HG03175 (cell line): Measurements from ENCODE around the gene PRM2.

Experiments
- ATAC-seq: cut with Tn5 transposase; IDR thresholded peaks from one replicate; pipeline ENCODE4 v1.9.1; 2021; ENCODE audit warnings: mild to moderate bottlenecking, moderate library complexity; ENCODE audit not compliant: unreplicated experiment

Gene PRM2

DNA sequence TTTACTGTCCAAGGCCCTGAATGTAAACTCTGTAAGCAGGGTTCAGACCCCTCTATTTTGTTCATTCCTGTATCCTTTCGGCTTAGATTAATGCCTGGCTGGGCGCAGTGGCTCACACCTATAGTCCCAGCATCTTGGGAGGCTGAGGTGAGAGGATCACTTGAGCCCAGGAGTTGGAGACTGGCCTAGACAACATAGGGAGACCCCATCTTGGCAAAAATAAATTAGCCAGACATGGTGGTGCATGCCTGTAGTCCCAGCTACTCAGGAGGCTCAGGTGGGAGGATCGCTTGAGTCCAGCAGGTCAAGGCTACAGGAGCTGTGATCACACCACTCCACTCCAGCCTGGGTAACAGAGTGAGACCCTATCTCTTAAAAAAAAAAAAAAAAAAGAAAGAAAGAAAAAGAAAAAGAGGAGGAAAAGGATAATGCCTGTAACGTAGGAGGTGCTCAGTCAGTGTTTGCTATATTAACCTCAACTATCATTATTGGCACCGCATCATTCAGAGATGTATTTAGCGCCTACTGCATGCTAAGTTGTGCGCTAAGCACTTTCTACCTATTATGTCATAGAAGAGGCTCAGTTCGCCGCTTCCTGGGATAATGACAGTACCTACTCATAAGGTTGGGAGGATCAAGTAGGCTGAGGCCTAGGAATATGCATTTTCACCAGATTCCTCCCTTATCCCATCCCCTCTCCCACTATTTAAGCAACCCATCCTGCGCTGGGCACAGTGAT is 25.3 kb downstream of the PRM2 start:
- ATAC-seq, result no peak

DNA sequence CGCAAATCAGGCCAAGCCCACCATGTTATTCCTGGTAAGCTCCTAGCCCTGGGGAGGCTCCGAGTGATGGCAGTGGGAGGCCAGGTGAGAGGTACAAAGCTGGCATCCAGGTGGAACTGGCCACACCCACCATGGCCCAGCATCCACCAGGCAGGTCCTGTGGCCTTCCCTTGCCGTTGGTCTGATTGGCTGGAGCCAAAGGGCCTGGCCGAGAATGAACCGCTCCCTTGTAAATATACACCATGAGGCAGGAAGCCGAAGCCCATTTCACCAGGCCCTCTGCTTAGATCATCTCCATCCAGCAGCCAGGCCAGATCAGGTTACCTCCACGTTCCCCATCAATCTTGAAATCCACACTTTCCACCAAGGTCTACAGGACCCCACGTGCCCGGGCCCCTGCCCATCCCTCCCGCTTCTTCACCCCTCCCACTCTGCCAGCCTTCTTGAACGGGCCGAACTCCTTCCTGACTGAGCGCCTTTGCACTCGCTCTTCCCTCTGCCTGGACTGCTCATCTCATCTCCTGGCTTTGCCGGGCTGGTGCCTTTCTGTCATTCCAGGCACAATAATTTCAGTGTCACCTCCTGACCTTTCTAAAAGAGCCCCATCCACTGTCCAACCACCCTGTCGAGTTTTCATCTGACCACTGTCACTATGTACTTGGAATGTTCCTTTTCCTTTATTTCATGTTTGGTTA is 26.0 kb downstream of the PRM2 start:
- ATAC-seq, result no peak

DNA sequence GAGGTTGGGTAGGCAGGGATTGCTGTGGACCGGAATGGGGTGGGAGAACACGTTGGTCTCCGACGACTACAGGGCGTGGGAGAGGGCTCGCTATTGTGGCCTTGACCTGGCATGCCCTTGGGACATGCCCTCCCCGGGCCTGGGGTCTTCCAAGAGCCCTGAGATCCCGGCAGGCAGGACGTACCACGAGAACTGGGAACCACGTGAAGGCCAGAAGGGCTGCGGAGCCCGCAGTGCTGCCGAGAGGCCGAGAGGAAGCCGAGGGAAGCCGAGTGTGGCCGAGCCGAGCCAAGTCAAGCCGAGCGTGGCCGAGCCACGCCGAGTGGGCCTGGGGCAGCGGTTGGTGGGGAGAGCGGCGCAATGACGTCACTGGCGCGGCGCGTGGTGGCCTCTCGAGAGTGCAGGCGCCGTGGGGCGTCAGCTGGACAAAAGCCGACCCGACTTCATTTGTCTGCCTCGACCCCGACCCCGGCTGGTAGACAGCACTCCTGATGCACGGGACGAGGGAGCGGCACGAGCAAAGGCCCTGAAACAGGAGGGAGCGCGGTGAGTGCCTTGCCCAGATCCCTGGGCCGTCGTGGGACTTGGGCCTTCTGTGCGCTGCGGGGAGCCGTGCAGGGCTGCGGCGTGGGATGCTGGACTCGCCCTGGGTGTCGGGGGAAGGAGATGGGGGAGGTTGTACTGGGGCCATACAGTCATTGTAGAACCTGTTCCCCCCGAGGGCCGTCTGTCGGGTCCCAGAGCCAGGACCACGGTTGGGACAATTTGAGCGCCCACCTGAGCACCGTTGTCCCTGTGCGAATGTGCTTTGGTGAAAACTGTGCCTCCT is 26.8 kb downstream of the PRM2 start:
- no peak for ATAC-seq

DNA sequence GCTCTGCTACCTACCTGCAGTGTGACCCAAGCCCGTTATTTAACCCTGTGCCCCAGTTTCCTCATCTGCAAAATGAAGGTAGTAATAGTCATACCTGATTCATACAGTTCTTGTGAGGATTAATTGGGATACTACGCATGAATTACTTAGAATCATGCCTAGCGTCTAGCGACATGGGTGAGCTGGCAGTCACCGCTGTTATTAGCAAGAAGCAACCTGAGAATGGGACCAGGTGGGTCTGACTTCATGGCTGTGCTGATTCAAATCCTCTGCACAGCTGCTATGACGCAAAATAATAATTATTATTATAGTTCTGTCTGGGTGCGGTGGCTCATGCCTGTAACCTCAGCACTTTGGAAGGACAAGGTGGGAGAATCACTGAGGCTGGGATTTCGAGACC is 28.1 kb downstream of the PRM2 start:
- ATAC-seq, result no peak

DNA sequence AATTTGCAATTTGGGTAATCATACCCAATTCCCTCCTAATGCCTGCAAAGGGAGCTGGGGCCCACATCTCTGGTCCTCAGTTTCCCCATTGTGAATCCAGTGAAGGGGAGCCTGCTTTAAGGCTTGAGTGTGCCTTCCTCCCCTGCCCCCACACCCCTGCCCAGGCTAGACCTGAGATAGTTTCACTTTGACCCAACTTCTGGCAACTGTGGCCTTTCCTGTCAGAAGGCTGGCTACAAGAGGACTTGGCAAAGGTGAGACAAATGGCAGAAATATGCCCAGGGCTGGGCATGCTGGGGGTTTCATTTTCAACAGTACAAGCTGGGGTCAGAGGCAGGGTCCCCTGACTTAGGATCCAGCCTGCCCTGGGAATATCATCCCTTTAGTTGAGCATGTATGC is 30.3 kb downstream of the PRM2 start:
- ATAC-seq, result no peak

DNA sequence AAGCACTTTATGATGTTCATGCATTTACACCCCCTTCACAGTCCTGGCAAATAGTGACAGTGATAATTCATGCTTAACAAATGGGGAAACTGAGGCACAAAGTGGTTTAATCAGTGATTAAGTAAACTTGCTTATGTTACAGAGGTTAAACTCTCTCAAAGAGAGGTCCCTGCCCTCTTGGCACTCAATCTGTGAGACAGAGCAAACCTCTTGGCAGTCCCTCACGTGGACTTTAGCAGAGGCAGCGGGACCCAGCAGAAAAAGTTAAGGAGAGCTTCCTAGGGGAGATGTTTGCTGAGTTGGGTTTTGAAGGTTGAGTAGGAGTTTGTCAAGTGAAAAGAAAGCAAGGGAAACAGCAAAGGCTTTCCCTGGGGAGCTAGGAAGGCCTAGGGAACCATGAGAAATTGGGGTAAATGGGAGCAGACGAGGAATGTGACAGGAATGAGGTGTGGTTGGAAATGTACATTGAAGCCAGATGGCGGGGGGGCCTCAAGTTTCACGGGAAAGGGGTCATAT is 31.0 kb downstream of the PRM2 start:
- no peak for ATAC-seq

DNA sequence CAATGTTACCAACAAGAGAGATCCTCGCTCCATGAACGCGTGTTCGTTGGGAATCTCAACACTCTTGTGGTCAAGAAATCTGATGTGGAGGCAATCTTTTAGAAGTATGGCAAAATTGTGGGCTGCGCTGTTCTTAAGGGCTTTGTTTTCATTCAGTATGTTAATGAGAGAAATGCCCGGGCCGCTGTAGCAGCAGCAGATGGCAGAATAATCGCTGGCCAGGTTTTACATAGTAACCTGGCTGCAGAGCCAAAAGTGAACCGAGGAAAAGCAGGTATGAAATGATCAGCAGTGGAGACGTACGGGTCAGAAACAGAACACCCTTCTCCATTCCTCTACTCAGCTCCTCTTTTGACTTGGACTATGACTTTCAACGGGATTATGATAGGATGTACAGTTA is 33.6 kb downstream of the PRM2 start:
- ATAC-seq, result no peak

DNA sequence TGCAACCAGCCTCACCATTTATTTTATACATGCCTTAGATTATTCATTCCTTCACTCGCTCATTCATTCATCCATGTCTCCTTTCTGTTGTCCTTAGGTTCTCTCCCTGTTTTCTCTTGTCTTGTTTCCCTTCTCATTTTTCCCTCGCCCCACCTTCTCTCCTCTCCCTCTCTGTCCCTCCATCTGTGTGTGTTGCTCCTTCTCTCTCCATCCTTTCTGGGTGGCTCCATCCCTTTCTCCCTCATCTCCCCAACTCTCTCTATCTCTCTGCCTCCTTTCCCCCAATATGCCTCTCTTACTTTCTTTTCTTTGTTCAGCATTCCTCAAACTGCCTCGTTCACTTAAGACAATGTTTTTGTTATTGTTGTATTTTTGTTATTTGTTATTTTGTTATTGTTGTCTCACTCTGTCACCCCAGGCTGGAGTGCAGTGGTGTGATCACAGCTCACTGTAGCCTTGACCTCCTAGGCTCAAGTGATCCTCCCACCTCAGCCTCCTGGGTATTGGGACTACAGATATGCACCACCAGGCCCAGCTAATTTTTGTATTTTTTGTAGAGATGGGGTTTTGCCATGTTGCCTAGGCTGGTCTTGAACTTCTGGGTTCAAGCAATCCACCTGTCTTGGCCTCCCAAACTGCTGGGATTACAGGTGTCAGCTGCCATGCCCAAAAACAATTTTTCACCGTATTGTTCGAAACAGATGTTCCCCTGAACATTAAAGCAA is 34.6 kb downstream of the PRM2 start:
- no peak for ATAC-seq

DNA sequence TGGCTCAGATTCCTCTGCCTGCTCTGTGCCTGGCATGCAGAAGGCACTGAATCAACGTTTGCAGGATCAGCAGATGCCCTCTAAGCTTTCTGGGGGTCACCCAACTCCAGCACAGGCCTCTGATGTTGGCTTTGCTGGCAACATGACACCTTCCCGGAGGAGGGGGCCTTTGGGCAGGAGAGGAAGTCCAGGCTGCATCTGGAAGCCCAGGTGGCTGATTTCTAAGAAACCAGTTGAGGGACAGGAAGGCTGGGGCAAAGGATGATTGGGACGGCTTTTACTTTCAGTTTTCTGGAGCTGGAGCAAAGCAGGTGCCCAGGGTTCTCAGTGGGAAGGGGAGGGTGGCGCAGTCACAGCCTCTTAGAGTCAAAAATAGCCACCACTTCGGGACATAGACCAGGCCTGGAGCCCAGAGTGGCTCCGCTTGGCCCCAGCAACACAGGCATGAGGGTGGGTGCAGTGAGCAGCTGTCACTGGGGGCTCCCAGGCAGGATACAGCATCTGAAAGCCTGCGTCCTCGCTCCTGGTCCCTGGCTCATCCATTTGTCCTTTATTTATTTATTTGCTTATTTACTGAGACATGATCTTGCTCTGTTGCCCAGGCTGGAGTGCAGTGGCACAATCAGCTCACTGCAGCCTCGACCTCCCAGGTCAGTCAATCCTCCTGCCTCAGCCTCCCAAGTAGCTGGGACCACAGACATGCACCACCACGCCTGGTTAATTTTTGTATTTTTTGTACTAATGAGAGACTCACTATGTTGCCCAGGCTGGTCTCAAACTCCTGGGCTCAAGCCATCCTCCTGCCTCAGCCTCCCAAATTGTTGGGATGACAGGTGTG is 35.4 kb downstream of the PRM2 start:
- ATAC-seq, result no peak

DNA sequence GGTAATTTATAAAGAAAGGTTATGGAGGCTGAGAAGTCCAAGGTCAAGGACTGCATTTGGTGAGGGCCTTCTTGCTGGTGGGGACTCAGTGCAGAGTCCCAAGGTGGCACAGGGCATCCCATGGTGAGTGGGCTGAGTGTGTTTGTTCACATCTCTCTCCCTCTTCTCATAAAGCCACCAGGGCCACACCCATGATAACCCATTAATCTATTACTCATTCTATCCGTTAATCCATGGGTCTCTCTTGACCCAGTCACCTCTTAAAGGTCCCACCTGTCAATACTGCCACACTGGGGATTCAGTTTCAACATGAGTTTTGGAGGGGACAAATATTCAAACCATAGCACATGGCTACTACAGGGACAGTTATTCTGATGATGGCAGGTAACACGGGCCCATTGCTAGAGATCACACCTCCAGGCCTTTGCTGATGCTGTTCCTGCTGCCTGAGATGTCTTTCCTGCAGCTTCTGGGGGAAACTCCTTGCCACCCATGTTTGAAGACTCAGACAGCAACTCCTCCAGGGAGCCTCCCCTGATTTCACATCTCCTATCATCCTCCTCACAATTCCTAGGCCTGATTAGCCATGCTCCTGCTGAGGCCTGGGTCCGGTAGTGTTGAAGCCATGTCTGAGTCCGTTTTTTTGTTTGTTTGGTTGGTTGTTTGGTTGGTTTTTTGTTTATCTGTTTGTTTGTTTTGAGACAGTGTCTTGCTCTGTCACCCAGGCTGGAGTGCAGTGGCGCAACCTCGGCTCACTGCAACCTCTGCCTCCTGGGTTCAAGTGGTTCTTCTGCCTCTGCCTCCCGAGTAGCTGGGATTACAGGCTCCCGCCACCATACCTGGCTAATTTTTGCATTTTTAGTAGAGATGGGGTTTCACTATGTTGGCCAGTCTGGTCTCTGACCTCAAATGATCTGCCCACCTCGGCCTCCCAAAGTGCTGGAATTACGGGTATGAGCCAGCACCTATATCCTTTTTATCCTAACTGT is 36.3 kb downstream of the PRM2 start:
- no peak for ATAC-seq

DNA sequence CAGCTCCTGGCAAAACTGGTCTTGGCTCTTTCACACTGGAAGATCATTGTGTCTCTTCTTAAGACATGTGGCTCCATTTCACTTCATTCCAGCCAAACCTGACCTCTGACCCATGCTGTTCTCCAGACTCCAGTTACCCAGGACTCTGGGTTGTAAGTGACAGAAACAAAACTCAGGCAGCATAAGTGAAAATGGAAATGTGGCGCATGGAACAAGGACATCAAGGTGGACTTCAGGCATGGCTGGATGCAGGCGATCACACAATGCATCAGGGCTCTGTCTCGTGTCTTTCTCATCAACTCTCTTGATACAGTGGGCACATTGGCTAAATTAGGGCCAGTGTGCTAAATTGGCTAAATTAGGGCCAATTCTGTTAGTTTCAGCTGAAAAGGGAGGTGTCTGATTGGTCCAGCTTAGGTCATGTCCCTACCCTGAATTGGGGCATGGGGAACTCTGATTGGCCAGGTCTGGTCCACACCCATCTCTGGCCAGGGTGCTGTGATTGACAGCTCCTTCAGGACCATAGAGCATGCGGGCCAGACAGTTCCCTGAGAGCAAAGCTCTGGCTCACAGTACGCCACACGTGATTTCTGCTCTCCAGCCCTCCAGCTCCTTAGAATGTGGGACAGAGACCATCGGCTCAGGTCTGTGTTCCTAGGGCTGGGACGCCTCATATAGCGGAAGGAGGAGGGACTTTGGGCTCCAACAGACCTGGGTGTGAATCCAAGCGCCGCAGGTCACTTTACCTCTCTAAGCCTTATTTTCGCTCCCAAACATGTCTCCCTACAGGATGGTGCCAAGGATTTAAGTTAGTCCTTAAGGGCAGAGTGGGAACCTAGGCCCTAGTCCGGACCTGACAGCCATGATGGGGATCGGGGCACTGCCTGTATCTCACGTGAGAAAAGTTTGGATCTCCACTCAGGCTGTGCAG is 37.7 kb downstream of the PRM2 start:
- ATAC-seq, result no peak

DNA sequence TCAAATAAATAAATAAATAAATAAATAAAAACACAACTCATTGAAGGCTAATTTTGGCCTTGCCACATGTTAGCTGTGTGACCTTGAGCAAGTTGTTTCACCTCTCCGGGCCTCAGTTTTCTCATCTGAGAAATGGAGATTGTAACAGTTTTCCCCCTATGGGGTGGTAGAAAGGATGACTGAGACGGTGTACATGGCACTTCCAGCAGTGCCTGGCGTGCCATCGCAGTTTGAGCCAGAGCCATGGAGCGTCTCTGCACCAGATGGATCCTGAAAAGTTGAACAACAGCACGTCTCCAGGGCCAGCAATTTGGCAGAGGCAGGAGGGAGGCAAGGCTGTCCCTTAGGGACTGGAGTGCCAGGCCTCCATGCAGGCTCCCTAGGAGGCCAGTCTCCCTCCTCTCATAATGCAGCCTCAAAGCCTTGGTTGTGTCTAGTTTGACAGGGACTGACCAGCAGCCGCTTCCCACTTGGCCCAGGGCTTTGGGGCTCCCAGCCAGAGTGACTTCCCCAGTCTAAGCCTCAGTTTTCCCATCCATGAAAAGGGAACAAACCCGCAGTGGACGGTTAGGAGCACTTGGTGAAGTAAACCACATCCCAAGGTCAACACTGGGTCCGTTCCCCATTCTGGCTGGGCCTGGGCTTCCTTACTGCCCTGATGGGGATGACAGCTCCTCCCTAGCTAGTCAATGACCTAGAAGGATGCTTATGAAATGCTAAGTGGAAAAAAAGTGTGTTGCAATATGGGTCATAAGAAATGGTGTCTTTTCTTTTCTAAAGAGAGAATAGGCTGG is 39.6 kb downstream of the PRM2 start:
- ATAC-seq, result no peak

DNA sequence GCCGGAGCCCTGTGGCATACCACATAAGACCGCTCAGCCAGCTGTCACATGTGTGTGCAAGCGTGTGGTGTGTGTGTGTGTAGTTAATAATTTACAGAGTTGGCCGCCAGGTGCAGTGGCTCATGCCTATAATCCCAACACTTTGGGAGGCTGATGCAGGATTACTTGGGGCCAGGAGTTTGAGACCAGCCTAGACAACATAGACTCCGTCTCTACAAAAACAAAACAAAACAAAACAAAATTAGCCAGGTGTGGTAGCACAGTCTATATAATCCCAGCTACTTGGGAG is 40.6 kb downstream of the PRM2 start:
- ATAC-seq, result no peak

DNA sequence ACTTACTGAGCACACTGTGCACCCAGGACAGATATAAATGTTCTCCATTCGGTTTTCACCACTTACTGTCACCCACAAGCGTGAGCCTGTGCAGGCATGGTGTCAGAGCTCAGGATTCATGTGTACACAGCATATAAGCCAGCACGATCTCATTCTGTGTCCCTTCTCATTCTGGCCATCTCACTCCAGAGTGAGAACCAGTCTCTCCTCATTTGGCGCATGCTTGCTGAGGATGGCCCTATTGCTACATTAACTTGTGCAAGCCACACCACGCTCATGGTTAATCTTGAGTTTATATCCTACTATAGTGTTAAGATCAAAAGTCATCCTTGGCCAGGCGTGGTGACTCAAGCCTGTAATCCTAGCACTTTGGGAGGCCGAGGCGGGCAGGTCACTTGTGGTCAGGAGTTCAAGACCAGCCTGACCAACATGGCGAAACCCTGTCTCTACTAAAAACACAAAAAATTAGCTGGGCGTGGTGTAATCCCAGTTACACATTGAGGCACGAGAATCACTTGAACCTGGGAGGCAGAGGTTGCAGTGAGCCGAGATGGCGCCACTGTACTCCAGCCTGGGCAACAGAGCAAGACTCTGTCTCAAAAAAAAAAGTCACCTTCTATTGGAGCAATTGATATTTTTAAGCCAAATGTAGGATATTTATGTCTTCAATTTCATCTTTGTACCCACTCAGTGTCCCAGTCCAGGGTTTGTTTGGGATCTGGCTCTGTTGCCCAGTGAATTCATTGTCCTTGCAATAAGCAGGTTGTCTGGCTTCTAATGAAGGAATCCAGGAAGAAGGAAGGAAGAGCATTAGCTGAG is 41.2 kb downstream of the PRM2 start:
- no peak for ATAC-seq

DNA sequence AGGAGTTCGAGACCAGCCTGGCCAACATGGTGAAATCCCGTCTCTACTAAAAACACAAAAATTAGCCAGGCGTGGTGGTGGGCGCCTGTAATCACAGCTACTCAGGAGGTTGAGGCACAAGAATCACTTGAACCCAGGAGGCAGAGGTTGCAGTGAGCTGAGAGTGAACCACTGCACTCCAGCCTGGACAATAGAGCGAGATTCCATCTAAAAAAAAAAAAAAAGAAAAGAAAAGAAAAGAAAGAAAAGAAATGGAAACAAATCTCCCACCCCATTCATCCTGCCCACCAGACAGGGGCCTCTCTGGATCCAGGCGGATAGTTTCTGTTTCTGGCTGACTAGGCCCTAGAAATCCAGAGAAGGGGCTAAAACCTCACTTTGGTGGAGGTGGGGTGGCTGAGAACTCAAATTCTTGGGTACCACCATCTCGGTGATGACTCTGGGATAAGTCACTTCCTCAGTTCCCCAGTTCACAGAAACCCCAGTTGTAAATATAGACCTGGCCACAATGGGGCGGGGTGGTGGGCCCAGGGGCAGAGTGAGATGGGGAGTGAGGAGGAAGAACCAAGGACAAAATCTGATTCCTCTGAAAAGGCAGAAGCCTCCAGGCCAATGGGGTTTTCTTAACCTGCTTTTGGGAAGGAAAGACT is 42.4 kb downstream of the PRM2 start:
- ATAC-seq, result no peak
